ENCODE measurements around the gene IRAK3.

DNA sequence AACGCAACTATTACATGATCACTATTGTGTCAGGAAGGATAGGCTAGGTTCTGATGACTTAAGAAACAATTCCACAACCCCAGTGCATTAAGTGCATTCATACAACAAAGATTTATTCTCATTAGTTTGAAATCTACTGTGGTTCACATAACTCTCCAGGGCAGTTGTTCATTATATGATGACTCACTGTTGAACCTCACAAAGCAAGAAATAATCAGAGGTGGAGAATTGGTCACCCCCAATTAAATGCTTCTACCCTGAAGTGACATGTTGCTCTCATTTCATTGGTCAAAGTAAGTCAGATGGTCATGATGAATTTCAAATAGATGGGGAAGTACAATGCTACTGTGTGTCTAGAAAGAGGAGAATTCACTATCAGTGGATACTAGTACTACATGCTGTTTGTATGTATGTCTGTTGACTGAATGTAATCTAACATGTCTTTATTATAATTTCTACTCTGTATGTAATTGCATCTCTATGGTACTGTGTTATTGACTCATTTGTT is 107.2 kb downstream of the IRAK3 start:
- TF ChIP-seq CTCF (IDR thresholded peaks at IDR 0.05), result no peak
- no peak for TF ChIP-seq ZFX (IDR thresholded peaks at IDR 0.05; ENCODE audit: borderline replicate concordance)

Measured in 22Rv1 (cell line).